ENCODE measurements around the gene RO60.

DNA sequence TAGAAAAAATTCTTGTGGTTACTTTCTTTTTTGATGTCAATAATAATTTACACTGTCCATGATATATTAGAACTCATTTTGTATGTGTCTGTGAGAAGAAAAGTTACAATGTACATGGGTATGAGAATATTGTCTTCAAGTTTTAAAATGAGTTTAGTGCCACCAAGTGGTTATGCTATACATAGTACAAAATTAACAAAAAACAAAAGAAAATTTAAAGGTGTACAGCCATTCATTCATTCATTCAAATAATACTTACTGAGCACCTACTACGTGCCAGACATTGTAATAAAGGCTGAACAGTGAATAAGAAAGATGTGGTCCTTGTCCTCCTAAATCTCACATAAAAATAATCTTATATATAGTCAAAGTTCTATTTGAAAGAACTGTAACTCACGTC, 28.0 kb upstream of the RO60 start:
- TF ChIP-seq RAD21 (conservative IDR thresholded peaks at IDR 0.05 in 1 of 2, IDR thresholded peaks at IDR 0.05 in 1 of 2) (peak; percentile 27 to 54; a peak in 3 of 5 replicates), ZSCAN20 (CRISPR knock-in tag; IDR thresholded peaks at IDR 0.05) (no peak), ZC3H11A (IDR thresholded peaks at IDR 0.05) (no peak), POLR2AphosphoS2 (conservative IDR thresholded peaks at IDR 0.05; ENCODE audit: low read length) (no peak), EP300 (IDR thresholded peaks at IDR 0.05) (no peak), ZFP36 (IDR thresholded peaks at IDR 0.05; ENCODE audit: borderline replicate concordance, partially characterized antibody) (no peak), CEBPB (IDR thresholded peaks at IDR 0.05) (no peak), POLR2A (IDR thresholded peaks at IDR 0.05; ENCODE audit: low read length) (no peak), ESRRA (IDR thresholded peaks at IDR 0.05; ENCODE audit: borderline replicate concordance, low read length) (no peak), TFCP2L1 (CRISPR knock-in tag; IDR thresholded peaks at IDR 0.05) (no peak)
- TF ChIP-seq, protein P1, sequence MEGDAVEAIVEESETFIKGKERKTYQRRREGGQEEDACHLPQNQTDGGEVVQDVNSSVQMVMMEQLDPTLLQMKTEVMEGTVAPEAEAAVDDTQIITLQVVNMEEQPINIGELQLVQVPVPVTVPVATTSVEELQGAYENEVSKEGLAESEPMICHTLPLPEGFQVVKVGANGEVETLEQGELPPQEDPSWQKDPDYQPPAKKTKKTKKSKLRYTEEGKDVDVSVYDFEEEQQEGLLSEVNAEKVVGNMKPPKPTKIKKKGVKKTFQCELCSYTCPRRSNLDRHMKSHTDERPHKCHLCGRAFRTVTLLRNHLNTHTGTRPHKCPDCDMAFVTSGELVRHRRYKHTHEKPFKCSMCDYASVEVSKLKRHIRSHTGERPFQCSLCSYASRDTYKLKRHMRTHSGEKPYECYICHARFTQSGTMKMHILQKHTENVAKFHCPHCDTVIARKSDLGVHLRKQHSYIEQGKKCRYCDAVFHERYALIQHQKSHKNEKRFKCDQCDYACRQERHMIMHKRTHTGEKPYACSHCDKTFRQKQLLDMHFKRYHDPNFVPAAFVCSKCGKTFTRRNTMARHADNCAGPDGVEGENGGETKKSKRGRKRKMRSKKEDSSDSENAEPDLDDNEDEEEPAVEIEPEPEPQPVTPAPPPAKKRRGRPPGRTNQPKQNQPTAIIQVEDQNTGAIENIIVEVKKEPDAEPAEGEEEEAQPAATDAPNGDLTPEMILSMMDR (IDR thresholded peaks at IDR 0.05) = peak; percentile 51
- TF ChIP-seq, protein P2, sequence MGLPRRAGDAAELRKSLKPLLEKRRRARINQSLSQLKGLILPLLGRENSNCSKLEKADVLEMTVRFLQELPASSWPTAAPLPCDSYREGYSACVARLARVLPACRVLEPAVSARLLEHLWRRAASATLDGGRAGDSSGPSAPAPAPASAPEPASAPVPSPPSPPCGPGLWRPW (IDR thresholded peaks at IDR 0.05) = no peak
- TF ChIP-seq, protein P3, sequence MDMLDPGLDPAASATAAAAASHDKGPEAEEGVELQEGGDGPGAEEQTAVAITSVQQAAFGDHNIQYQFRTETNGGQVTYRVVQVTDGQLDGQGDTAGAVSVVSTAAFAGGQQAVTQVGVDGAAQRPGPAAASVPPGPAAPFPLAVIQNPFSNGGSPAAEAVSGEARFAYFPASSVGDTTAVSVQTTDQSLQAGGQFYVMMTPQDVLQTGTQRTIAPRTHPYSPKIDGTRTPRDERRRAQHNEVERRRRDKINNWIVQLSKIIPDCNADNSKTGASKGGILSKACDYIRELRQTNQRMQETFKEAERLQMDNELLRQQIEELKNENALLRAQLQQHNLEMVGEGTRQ (IDR thresholded peaks at IDR 0.05) = no peak
